ENCODE measurements around the gene IBA57.

The IBA57 gene

GRCh38 chr1:228165372-228166169 is at the start of gene IBA57:
IBA57 (plus strand) TSS chr1:228165804; CDS start chr1:228165817, 13 bp downstream.
- peaks cover 67% of the 10 kb centered on the region for H3K4me1 Mint-ChIP-seq
- H3K27ac Mint-ChIP-seq: peak within 1 kb of the TSS; percentile 88 to 97
- peak within 1 kb of the TSS; percentile 81 to 93 for H3K4me3 Mint-ChIP-seq
- H3K27me3 Mint-ChIP-seq: no peaks in the 10 kb centered on the region
- no peaks in the 10 kb centered on the region for H3K9me3 Mint-ChIP-seq
- DNase-seq (peak; percentile 99 to 100), ATAC-seq (peak; percentile 90)

DNA sequence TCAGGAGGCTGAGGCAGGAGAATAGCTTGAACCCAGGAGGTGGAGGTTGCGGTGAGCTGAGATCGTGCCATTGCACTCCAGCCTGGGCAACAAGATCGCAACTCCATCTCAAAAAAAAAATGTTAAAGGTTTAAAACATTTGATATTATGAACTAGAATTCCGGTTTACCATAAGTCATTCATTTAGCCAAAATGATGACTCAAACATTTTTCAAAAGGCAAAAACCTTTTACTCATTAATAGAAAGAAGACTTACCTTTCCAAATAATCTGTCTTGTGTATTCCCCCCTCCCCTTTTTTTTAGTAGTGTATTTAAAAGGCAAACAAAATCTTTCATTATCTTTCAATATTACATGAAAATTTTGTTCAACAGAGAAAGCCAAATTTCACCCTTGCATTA is 48.3 kb upstream of the IBA57 start:
- H3K4me3 Mint-ChIP-seq: no peak overlapping the region
- no peak overlapping the region for H3K27ac Mint-ChIP-seq
- peaks cover 5 to 7% of the 10 kb centered on the region in 2 donors for H3K9me3 Mint-ChIP-seq
- H3K27me3 Mint-ChIP-seq: no peaks in the 10 kb centered on the region
- ATAC-seq: no peak
- peaks cover 14% of the 10 kb centered on the region for H3K4me1 Mint-ChIP-seq
- no peak for DNase-seq

DNA sequence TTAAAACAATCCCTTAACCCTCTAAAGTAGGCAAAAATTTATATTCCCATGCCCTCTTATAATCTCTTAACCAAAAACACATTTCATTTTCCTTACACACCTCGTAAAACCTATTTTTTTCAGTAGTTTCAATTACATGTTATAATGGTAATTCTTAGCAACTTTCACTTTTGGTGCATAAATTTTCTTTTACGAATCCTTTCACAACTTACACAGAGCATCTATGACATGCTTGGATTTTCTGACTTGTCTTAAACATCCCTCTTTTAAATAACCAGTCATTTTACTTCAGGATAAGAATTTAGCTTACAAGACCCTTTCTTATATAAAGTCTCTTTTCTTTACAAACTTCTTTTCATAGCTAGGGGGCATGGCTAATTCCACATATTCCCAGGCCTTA is 47.6 kb upstream of the IBA57 start:
- DNase-seq: no peak
- peaks cover 14% of the 10 kb centered on the region for H3K4me1 Mint-ChIP-seq
- no peak overlapping the region for H3K27ac Mint-ChIP-seq
- no peaks in the 10 kb centered on the region for H3K27me3 Mint-ChIP-seq
- H3K4me3 Mint-ChIP-seq: no peak overlapping the region
- H3K9me3 Mint-ChIP-seq: peaks cover 5 to 7% of the 10 kb centered on the region in 2 donors
- ATAC-seq: no peak

DNA sequence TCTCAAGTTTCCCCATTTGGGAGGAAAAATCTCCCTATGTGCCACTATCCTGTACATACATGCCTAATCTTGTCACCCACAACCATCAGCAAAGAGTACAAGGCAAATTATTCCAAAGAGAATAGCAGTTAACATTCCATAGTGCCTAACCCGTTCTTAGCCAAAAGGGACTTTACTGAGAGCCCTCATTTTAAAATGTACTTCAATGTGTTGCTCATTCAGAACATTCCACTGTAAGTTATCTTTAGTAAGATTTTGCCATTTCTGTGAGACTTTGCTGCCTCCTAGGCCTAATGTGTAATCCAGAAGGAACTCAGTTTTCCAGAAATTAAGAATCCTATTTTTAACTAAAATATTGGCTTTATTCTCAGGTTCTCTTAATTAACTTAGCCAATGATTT is 45.3 kb upstream of the IBA57 start:
- no peak for DNase-seq
- Mint-ChIP-seq H3K9me3 (peaks cover 5 to 7% of the 10 kb centered on the region in 2 donors), H3K4me3 (peak overlapping the region; percentile 50 to 70), H3K4me1 (peaks cover 14% of the 10 kb centered on the region), H3K27me3 (peaks cover 18% of the 10 kb centered on the region), H3K27ac (no peak overlapping the region)
- ATAC-seq: no peak

DNA sequence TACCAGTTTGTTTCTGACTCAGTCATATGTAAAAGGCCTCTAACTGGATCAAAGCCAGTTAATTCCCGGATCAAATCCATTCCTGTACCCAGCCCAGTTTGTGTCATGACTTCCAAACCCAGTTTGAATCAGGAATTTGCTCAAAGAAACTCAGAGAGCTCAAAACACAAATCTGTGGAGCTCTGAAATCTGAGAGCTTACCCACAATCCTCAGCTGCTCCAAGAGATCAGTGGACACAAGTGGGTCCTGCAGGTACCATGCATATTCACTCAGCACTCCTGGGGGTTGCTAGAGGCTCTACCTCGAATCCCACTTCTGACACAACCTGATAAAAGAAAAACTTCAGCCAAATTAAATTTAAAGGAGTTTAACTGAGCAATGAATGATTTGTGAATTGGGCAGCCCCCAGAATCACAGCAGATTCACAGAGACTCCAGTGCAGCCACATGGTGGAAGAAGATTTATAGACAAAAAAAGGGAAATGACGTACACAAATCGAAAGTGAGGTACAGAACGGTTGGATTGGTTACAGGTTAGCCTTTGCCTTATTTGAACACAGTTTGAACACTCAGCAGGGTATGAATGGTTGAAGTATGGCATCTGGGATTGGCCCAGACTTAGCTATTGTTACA is 44.6 kb upstream of the IBA57 start:
- Mint-ChIP-seq H3K27ac (peak overlapping the region in 1 of 2 donors; percentile 72), H3K9me3 (peaks cover 5 to 7% of the 10 kb centered on the region in 2 donors), H3K4me3 (peak overlapping the region; percentile 34 to 50), H3K27me3 (peaks cover 18% of the 10 kb centered on the region), H3K4me1 (peaks cover 14% of the 10 kb centered on the region)
- DNase-seq (no peak), ATAC-seq (peak; percentile 81)

GRCh38 chr1:228122921-228123441 is 42.6 kb upstream of the IBA57 start:
- H3K27ac Mint-ChIP-seq: no peak overlapping the region
- ATAC-seq: no peak
- peaks cover 14% of the 10 kb centered on the region for H3K4me1 Mint-ChIP-seq

DNA sequence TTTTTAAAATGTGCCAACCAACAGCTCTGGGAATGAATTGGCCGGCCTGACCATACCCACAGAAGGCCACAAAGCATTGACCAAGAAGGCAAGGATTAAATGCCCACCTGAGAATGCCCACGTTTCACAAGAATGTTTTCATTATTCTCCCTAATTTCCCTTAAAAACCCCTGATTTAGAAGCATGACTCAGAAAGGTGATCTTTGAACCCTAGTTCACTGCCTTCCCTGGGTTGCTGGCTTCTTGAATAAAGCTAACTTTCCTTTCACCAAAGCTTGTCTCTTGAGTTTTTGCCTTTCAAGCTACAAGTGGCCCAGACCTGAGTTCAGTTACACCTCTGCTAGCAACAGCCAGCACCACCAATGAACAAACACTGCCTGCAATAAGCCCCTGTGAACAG is 42.1 kb upstream of the IBA57 start:
- Mint-ChIP-seq H3K4me3 (no peak overlapping the region), H3K9me3 (no peaks in the 10 kb centered on the region), H3K4me1 (peaks cover 14% of the 10 kb centered on the region), H3K27ac (no peak overlapping the region), H3K27me3 (peaks cover 33% of the 10 kb centered on the region)
- DNase-seq (no peak), ATAC-seq (no peak)

More at GRCh38 chr1:228122921-228123441, 42.6 kb upstream of the IBA57 start:
- H3K27me3 Mint-ChIP-seq: peaks cover 28% of the 10 kb centered on the region
- peaks cover 3 to 4% of the 10 kb centered on the region in 2 donors for H3K9me3 Mint-ChIP-seq
- no peak overlapping the region for H3K4me3 Mint-ChIP-seq
- DNase-seq: no peak

- H3K9me3 Mint-ChIP-seq: no peaks in the 10 kb centered on the region
- H3K27me3 Mint-ChIP-seq: peaks cover 48% of the 10 kb centered on the region
- H3K4me3 Mint-ChIP-seq: no peak overlapping the region
- no peak overlapping the region for H3K27ac Mint-ChIP-seq
- DNase-seq (no peak), ATAC-seq (no peak)
- H3K4me1 Mint-ChIP-seq: peaks cover 9% of the 10 kb centered on the region
Measured at GRCh38 chr1:228125185-228125584, 40.4 kb upstream of the IBA57 start.

DNA sequence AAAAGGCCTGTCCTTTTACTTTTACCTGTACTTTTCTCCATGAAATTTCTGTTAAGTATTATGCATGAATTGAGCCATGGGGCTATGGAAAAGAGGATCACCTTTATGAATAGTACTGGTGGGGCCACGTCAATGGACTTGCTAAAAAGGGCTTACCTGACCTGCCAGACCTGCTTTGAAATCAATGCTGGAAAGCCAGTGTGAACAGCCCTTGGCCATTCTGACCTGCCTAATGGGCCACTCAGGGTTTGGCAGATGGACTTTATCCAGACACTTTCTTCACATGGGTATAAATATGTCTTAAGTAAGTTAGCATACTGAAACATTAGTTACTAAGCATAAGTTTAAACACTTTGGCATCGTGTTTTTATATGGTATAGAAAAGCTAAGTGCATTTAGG is 33.8 kb upstream of the IBA57 start:
- H3K27ac Mint-ChIP-seq: no peak overlapping the region
- no peak for DNase-seq
- no peak for ATAC-seq
- H3K4me1 Mint-ChIP-seq: peaks cover 12% of the 10 kb centered on the region
- peaks cover 38% of the 10 kb centered on the region for H3K27me3 Mint-ChIP-seq
- H3K4me3 Mint-ChIP-seq: no peak overlapping the region
- no peaks in the 10 kb centered on the region for H3K9me3 Mint-ChIP-seq

DNA sequence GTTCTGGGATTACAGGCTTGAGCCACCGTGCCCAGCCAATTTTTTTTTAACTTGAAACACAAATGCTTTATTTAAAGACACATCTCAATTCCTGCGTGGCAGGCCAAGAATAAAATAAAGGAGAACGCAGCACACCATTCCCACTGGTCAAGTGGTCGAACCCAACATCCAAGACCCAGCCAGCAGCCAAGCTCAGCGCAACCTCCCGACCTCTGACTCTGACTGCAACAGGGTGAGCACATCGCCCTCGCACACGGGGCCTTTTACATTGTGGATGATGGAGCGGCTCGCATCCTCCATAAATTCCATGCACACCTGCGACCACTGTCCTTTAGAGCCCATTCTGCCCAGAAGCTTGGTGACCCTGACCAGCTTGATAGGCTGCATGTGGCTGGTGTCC is 31.0 kb upstream of the IBA57 start:
- Mint-ChIP-seq H3K27ac (no peak overlapping the region), H3K27me3 (peaks cover 12% of the 10 kb centered on the region), H3K4me1 (peaks cover 12% of the 10 kb centered on the region), H3K4me3 (no peak overlapping the region), H3K9me3 (no peaks in the 10 kb centered on the region)
- DNase-seq: no peak
- no peak for ATAC-seq

DNA sequence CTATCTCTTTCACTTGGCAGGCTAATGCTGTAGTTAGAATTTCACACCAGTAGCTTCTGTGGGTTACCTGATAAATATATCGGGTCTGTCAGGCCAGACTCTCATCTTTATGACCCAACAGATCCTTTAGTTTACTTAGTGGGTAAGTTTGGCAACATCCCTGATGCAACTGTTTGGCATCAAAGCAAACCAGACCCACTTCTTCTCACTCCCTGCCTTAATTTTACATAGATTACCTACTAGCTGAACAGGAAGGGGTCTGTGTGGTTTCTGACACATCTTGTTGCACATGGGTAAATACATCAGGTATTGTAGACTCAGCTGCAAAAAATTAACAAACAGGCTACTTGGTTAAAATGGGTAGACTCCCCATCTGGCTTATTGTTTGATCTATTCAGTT is 28.7 kb upstream of the IBA57 start:
- DNase-seq: peak in 1 of 2 donors; percentile 23
- no peaks in the 10 kb centered on the region for H3K27me3 Mint-ChIP-seq
- no peak overlapping the region for H3K4me3 Mint-ChIP-seq
- H3K4me1 Mint-ChIP-seq: peaks cover 9% of the 10 kb centered on the region
- no peaks in the 10 kb centered on the region for H3K9me3 Mint-ChIP-seq
- no peak for ATAC-seq
- H3K27ac Mint-ChIP-seq: no peak overlapping the region

GRCh38 chr1:228139406-228139930 is 26.1 kb upstream of the IBA57 start:
- no peaks in the 10 kb centered on the region for H3K9me3 Mint-ChIP-seq
- no peak for DNase-seq
- H3K27me3 Mint-ChIP-seq: no peaks in the 10 kb centered on the region
- ATAC-seq: no peak
- H3K27ac Mint-ChIP-seq: peak overlapping the region; percentile 74 to 95
- peak overlapping the region; percentile 98 for H3K4me3 Mint-ChIP-seq
- H3K4me1 Mint-ChIP-seq: peaks cover 35% of the 10 kb centered on the region

DNA sequence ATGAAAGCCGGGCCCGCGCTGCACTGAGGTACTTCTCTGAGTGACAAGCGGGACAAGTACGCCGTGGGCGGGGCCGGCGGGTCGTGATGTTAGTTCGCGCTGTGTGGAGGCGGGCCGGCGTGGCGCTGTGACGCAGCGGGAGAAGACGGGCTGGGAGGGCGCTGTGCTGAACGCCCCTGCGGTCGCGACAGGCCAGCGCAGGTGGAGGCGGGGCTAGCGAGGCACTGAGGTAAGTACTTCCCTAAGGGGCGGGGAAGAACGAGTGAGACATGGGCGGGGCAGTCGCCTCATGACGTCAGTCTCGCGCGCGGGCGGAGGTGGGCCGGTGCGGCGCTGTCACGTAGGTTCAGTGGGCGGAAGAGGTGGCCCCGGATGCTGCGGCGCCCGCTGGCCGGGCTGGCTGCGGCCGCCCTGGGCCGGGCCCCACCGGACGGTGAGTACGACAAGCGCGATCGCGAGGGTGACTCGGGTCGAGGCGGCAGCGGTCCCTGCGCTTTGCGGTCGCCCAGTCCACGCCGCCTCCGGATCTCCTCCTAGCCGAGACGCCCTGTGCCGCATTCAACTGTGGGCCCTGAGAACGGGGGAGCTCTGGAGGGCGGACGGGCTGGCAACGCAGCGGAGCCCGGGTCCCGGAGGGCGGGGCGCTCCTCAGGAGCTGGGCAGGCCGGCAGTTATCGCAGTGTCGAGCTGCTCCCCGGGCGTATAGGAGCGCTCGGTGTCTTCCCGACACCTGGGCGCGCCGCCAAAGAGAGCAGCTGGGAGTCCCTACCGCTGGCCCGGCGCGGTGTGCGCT is 25.5 kb upstream of the IBA57 start, which contains the start of gene GUK1:
TSS of gene GUK1 (plus strand) at position 349 of the 793 bp plus-strand sequence. CDS start at position 373, 24 bp downstream.
- H3K4me1 Mint-ChIP-seq: peaks cover 41% of the 10 kb centered on the region
- H3K9me3 Mint-ChIP-seq: no peaks in the 10 kb centered on the region
- peak within 1 kb of the TSS; percentile 94 to 96 for H3K27ac Mint-ChIP-seq
- DNase-seq (peak; percentile 100), ATAC-seq (peak; percentile 92)
- peak within 1 kb of the TSS; percentile 98 for H3K4me3 Mint-ChIP-seq
- no peaks in the 10 kb centered on the region for H3K27me3 Mint-ChIP-seq

DNA sequence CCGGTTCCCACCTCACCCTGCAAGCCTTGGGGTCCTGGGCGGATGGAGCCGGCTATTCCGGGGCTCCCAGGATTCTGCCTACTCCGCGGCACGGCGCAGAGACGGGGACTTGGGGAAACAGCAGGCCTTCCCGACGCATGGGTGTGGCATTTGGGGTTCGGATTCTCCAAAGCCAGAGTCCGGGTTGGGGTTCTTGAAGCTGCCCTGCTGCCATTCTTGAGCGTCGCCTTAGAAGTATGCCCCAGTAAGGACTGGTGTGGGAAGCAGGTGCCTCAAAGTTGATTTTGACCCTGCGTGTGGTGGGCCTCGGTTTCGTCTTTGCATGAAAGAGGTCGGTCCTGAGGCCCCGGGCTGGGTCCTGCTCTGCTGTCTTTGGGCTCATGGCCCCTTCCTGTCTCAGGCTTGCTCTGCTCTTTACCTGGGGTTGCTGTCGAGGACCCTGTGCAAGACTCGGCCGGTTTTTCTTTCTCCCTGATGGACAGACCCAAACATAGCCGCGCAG is 24.8 kb upstream of the IBA57 start:
- H3K4me3 Mint-ChIP-seq: peak overlapping the region; percentile 98
- H3K27me3 Mint-ChIP-seq: no peaks in the 10 kb centered on the region
- ATAC-seq: no peak
- peak in 1 of 2 donors; percentile 30 for DNase-seq
- no peaks in the 10 kb centered on the region for H3K9me3 Mint-ChIP-seq
- H3K27ac Mint-ChIP-seq: peak overlapping the region; percentile 94 to 96
- H3K4me1 Mint-ChIP-seq: peaks cover 44% of the 10 kb centered on the region
